Middle frontal gyrus (tissue), 1 donor: ENCODE results near the gene PPP1R16B.
A peak's percentile ranks its signal among the peaks of the same experiment; 100 is the strongest.

ENCODE experiments used
- DNase-seq: peaks from one replicate; pipeline ENCODE4 v3.0.0-alpha.2; 2015; ENCODE audit warnings: low spot score; ENCODE audit errors: extremely low spot score

The PPP1R16B gene

GRCh38 chr20:38805502-38805957 is at the start of gene PPP1R16B:
TSS of gene PPP1R16B (plus strand) at chr20:38805697. CDS start at chr20:38835926, 30,229 bp downstream.
- DNase-seq: peak; percentile 55

GRCh38 chr20:38757145-38757775 is 48.2 kb upstream of the PPP1R16B start:
- no peak for DNase-seq

GRCh38 chr20:38759106-38759505 is 46.4 kb upstream of the PPP1R16B start:
- no peak for DNase-seq

- DNase-seq: no peak
Measured at GRCh38 chr20:38760978-38761377, 44.5 kb upstream of the PPP1R16B start.

GRCh38 chr20:38762174-38762573 is 43.3 kb upstream of the PPP1R16B start:
- DNase-seq: no peak

GRCh38 chr20:38763616-38764015 is 41.9 kb upstream of the PPP1R16B start:
- no peak for DNase-seq

GRCh38 chr20:38764567-38765318 is 40.8 kb upstream of the PPP1R16B start:
- no peak for DNase-seq

- DNase-seq: no peak
Measured at GRCh38 chr20:38766071-38766470, 39.4 kb upstream of the PPP1R16B start.

GRCh38 chr20:38769376-38770295 is 35.9 kb upstream of the PPP1R16B start:
- no peak for DNase-seq

- no peak for DNase-seq
Measured at GRCh38 chr20:38770546-38770945, 35.0 kb upstream of the PPP1R16B start.

- no peak for DNase-seq
Measured at GRCh38 chr20:38770970-38771369, 34.5 kb upstream of the PPP1R16B start.

- no peak for DNase-seq
Measured at GRCh38 chr20:38771621-38772020, 33.9 kb upstream of the PPP1R16B start.

GRCh38 chr20:38774167-38774566 is 31.3 kb upstream of the PPP1R16B start:
- no peak for DNase-seq

- no peak for DNase-seq
Measured at GRCh38 chr20:38776363-38776762, 29.1 kb upstream of the PPP1R16B start.

- DNase-seq: no peak
Measured at GRCh38 chr20:38779247-38780097, 26.0 kb upstream of the PPP1R16B start.

GRCh38 chr20:38782275-38782674 is 23.2 kb upstream of the PPP1R16B start:
- DNase-seq: no peak

GRCh38 chr20:38787870-38788269 is 17.6 kb upstream of the PPP1R16B start:
- DNase-seq: no peak

- no peak for DNase-seq
Measured at GRCh38 chr20:38789503-38790199, 15.8 kb upstream of the PPP1R16B start.

GRCh38 chr20:38790200-38791053 is 15.1 kb upstream of the PPP1R16B start:
- DNase-seq: no peak
